Lung (tissue), 16 donors: ENCODE results near the gene TMBIM6. TPM values are rescaled to one million over a fixed set of nuclear protein-coding genes. Genes with fewer than 3 reads are reported as not detected.

ENCODE experiments used
- ATAC-seq: fragments of 200-7000 bp; cut with Tn5 transposase; one replicate; pipeline ENCODE4 v1.9.1; 2020; ENCODE audit warnings: moderate number of reproducible peaks; ENCODE audit not compliant: insufficient read depth, low FRiP score
- DNase-seq, 3 donors: peaks; one replicate each; pipeline ENCODE4 v3.0.0-alpha.2; 2013 to 2017
- H3K27ac ChIP-seq, 2 donors: one replicate each; pipeline ENCODE4 v1.5.1; 2013; ENCODE audit warnings: mild to moderate bottlenecking in 2 of 2, moderate library complexity in 2 of 2, control low read depth in 1 of 2, inconsistent platforms in 1 of 2, low read depth in 1 of 2, low read length in 1 of 2
- H3K27me3 ChIP-seq, 3 donors: one replicate each; pipeline ENCODE4 v1.5.1; 2013; ENCODE audit warnings: low read length in 2 of 3; ENCODE audit not compliant: control insufficient read depth in 3 of 3, insufficient read depth in 3 of 3
- H3K36me3 ChIP-seq, 4 donors: one replicate each; pipeline ENCODE4 v1.5.1; 2013; ENCODE audit warnings: low read length in 4 of 4, mild to moderate bottlenecking in 1 of 4, moderate library complexity in 1 of 4; ENCODE audit not compliant: control insufficient read depth in 4 of 4, insufficient read depth in 4 of 4
- H3K4me1 ChIP-seq, 5 donors: one replicate each; pipeline ENCODE4 v1.5.1; 2013; ENCODE audit warnings: low read length in 5 of 5, mild to moderate bottlenecking in 2 of 5, moderate library complexity in 1 of 5; ENCODE audit not compliant: control insufficient read depth in 5 of 5, insufficient read depth in 5 of 5
- H3K4me3 ChIP-seq: one replicate; pipeline ENCODE4 v1.5.1; 2013; ENCODE audit warnings: mild to moderate bottlenecking, control low read depth, moderate library complexity
- H3K9ac ChIP-seq, 2 donors: one replicate each; pipeline ENCODE4 v1.5.1; 2013; ENCODE audit warnings: low read length in 2 of 2, control low read depth in 1 of 2; ENCODE audit not compliant: insufficient read depth in 1 of 2
- H3K9me3 ChIP-seq, 4 donors: one replicate each; pipeline ENCODE4 v1.5.1; 2013; ENCODE audit warnings: low read length in 3 of 4, mild to moderate bottlenecking in 1 of 4, moderate library complexity in 1 of 4; ENCODE audit not compliant: control insufficient read depth in 4 of 4, insufficient read depth in 3 of 4
- CTCF ChIP-seq: IDR thresholded peaks from 2 replicates; pipeline ENCODE4 v1.5.1; 2012; ENCODE audit warnings: mild to moderate bottlenecking; ENCODE audit errors: control extremely low read depth, extremely low read depth
- WGBS, 2 donors: extraction: QIAGEN DNeasy Blood & Tissue Kit; methylation state at CpG; one replicate each; pipeline ENCODE4 v1.1.7; 2013; 5-methylcytosine and 5-hydroxymethylcytosine counted together
- long read RNA-seq, 5 donors: transcript quantifications; one replicate each; lab custom pipeline, GENCODE V29; 2026
- polyA plus RNA-seq, 2 donors: library from polyadenylated mRNA; stranded (reverse); fragments of 200-250 nt; gene quantifications; one replicate each; pipeline ENCODE4 v1.2.1, GENCODE V29; 2013
- total RNA-seq, 2 donors: library from RNA; depleted of rRNA in 1 of 2; stranded (reverse); fragments of >200 nt in 1 of 2; gene quantifications; one replicate each; pipeline ENCODE4 v1.2.1, GENCODE V29; 2014 to 2021
- donor health status: control.
- donor health status: control.
- donor health status: Bipolar disorder and iron deficiency.
- donor health status: healthy.
- donor health status: DM: yes; HTN: yes; CAD: no.

Gene TMBIM6
- 100 to 1,000 TPM; 555 to 661 TPM for total RNA-seq
- polyA plus RNA-seq: 100 to 1,000 TPM; 231 to 415 TPM
- long read RNA-seq, donor 1, transcript TMBIM6-209 (8 exons, 2,494 nt): minor isoform, 5 of 134 reads
- long read RNA-seq, donor 1, transcript TMBIM6-201 (10 exons, 2,836 nt): major isoform, 89 of 134 reads
- long read RNA-seq, donor 1, transcript TMBIM6-202 (9 exons, 2,598 nt): minor isoform, 7 of 134 reads
- long read RNA-seq, donor 1, transcript TMBIM6-219 (3 exons, 484 nt): minor isoform, 6 of 134 reads
- long read RNA-seq, donor 1, partial matches to known transcripts: 25 of 134 reads
- long read RNA-seq, donor 1, other reads (novel, unspliced or antisense): 0 of 134 reads
- long read RNA-seq, donor 2, transcript TMBIM6-201 (10 exons, 2,836 nt): major isoform, 26 of 50 reads
- long read RNA-seq, donor 2, partial matches to known transcripts: 15 of 50 reads
- long read RNA-seq, donor 2, other reads (novel, unspliced or antisense): 0 of 50 reads
- long read RNA-seq, donor 3, transcript TMBIM6-201 (10 exons, 2,836 nt): major isoform, 53 of 71 reads
- long read RNA-seq, donor 3, partial matches to known transcripts: 12 of 71 reads
- long read RNA-seq, donor 3, other reads (novel, unspliced or antisense): 0 of 71 reads
- long read RNA-seq, donor 4, transcript TMBIM6-201 (10 exons, 2,836 nt): major isoform, 25 of 48 reads
- long read RNA-seq, donor 4, partial matches to known transcripts: 14 of 48 reads
- long read RNA-seq, donor 4, other reads (novel, unspliced or antisense): 0 of 48 reads
- long read RNA-seq, donor 5, transcript TMBIM6-202 (9 exons, 2,598 nt): minor isoform, 7 of 150 reads
- long read RNA-seq, donor 5, transcript TMBIM6-209 (8 exons, 2,494 nt): minor isoform, 5 of 150 reads
- long read RNA-seq, donor 5, transcript TMBIM6-219 (3 exons, 484 nt): minor isoform, 8 of 150 reads
- long read RNA-seq, donor 5, transcript TMBIM6-201 (10 exons, 2,836 nt): major isoform, 101 of 150 reads
- long read RNA-seq, donor 5, partial matches to known transcripts: 26 of 150 reads
- long read RNA-seq, donor 5, other reads (novel, unspliced or antisense): 0 of 150 reads

GRCh38 chr12:49740930-49741881, at the start of gene TMBIM6:
TMBIM6 (plus strand) TSS chr12:49741557; CDS start chr12:49752494, 10,937 bp downstream.
- Histone ChIP-seq H3K4me3 (peak within 1 kb of the TSS; percentile 69), H3K4me1 (peaks cover 0 to 19% (median 4%) of the 10 kb centered on the region in 5 donors), H3K27ac (peak within 1 kb of the TSS; percentile 65 to 97), H3K36me3 (no peaks in the 10 kb centered on the region), H3K27me3 (no peaks in the 10 kb centered on the region), H3K9me3 (no peaks in the 10 kb centered on the region), H3K9ac (peak within 1 kb of the TSS; percentile 91 to 100)
- peak; percentile 89 for TF ChIP-seq CTCF
- DNase-seq (peak; percentile 100), ATAC-seq (peak; percentile 94)
- 5% methylated on average over 50 of the region's 50 CpGs for WGBS, 2 donors

- DNase-seq (no peak), ATAC-seq (no peak)
- Histone ChIP-seq H3K9me3 (no peaks in the 10 kb centered on the region), H3K27me3 (no peaks in the 10 kb centered on the region), H3K4me1 (peaks cover 5 to 18% (median 12%) of the 10 kb centered on the region in 5 donors), H3K36me3 (no peaks in the 10 kb centered on the region), H3K27ac (no peak overlapping the region), H3K4me3 (no peak overlapping the region), H3K9ac (no peak overlapping the region)
- WGBS, 2 donors: 55 to 74% methylated on average over 3 of the region's 3 CpGs
- no peak for TF ChIP-seq CTCF
Observed at GRCh38 chr12:49692851-49693250, 48.5 kb upstream of the TMBIM6 start.

GRCh38 chr12:49693931-49694444, 47.4 kb upstream of the TMBIM6 start:
- H3K36me3 ChIP-seq: no peaks in the 10 kb centered on the region
- H3K4me3 ChIP-seq: no peak overlapping the region
- no peak for TF ChIP-seq CTCF
- DNase-seq (no peak), ATAC-seq (no peak)
- no peak overlapping the region for H3K9ac ChIP-seq
- H3K27me3 ChIP-seq: no peaks in the 10 kb centered on the region
- H3K9me3 ChIP-seq: no peaks in the 10 kb centered on the region
- WGBS, 2 donors: 89 to 92% methylated on average over 8 of the region's 8 CpGs
- peaks cover 6 to 25% (median 14%) of the 10 kb centered on the region in 5 donors for H3K4me1 ChIP-seq
- H3K27ac ChIP-seq: no peak overlapping the region
